ENCODE results near the gene COMP. TPM values are rescaled to one million over a fixed set of nuclear protein-coding genes. Genes with fewer than 3 reads are reported as not detected.

The COMP gene
- total RNA-seq, 4 donors from 2014 or later, result 0.33 to 0.83 (median 0.62) TPM

DNA sequence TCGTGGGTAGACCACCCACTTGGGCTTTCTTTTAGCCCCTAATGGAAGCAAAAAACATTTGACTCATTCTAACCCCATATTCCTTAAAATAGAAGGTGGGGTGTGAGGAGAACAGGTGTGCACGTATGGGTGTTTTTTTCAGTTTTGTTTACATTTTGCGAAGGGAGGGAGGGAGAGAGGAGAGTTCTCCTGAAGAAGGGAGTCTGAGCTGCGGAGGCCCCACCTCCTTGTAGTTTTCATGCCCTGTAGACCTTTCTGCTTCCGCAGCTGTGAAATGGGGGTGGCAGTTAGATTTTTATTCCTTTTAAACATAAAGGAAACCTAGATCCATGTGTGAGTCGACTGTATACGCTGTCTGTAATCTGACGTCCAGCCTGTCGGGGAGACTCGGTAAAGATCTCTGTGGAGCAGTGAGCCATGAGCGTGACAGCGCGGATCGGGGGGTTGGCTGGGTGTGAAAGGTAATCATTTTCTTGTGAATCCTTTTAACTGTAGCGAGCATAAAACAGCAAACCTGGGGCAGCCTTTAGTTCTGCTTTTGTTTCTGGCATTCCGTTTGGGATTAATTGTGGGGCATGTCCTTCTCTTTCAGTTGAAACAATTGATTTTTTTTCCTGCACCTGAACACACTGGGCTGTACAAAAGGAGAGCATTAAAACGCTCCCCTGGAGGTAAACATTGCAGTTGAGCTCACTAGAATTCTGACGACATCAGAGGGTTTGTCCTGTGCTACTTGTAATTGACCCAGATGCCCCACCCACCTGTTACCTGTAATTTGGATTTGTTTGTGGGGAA, 42.9 kb upstream of the COMP start:
- Histone ChIP-seq H3K27me3 (no peaks in the 10 kb centered on the region), H3K27ac (replicated peaks in 1 of 4) (peak overlapping the region in 3 of 4 donors; percentile 7 to 89 (median 85)), H3K36me3 (peaks cover 0 to 28% (median 5%) of the 10 kb centered on the region in 4 donors), H3K4me1 (peaks cover 56 to 74% (median 67%) of the 10 kb centered on the region in 4 donors), H3K9me3 (no peaks in the 10 kb centered on the region), H3K4me3 (peak overlapping the region; percentile 69 to 99 (median 86))
- 29% methylated on average over 18 of the region's 18 CpGs for WGBS
- intact Hi-C loops (cut with DNase I), result loop anchor here (5.0 kb wide), 1 partner anchor 247 kb away; the partner anchor contains the start of gene REX1BD
- DNase-seq (ENCODE audit: extremely low spot score), result no peak
- TF ChIP-seq POLR2A (IDR thresholded peaks at IDR 0.05; ENCODE audit: low read depth) (no peak), CTCF (IDR thresholded peaks at IDR 0.05) (no peak), POLR2AphosphoS5 (IDR thresholded peaks at IDR 0.05) (no peak), EP300 (IDR thresholded peaks at IDR 0.05) (no peak)

DNA sequence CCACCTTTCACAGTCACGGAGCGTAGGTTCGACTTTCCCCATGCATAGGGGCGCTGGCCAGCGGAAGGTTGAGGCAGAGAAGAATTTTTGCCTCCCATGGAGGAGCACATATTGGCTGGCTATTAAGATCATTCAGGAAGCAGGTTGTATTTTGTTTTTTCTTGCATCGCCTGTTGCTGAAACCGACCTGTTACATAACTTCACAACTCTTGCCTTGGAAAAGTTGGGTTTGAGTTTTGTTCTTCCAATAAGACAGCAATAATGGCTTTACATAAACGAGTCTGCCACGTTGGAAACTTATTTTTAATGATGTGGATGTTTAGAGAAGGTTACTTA, 42.0 kb upstream of the COMP start:
- peak overlapping the region; percentile 69 to 99 (median 86) for H3K4me3 ChIP-seq
- no peaks in the 10 kb centered on the region for H3K9me3 ChIP-seq
- WGBS, result 1% methylated on average over 9 of the region's 9 CpGs
- H3K27ac ChIP-seq (replicated peaks in 1 of 4), result peak overlapping the region; percentile 85 to 91 (median 90)
- no peak for DNase-seq (ENCODE audit: extremely low spot score)
- no peaks in the 10 kb centered on the region for H3K27me3 ChIP-seq
- peaks cover 0 to 24% (median 5%) of the 10 kb centered on the region in 4 donors for H3K36me3 ChIP-seq
- intact Hi-C loops (cut with DNase I), result loop anchor here (5.0 kb wide), 1 partner anchor 246 kb away; the partner anchor contains the start of gene REX1BD
- no peak for TF ChIP-seq POLR2A (IDR thresholded peaks at IDR 0.05; ENCODE audit: low read depth)
- no peak for TF ChIP-seq CTCF (IDR thresholded peaks at IDR 0.05)
- TF ChIP-seq POLR2AphosphoS5 (IDR thresholded peaks at IDR 0.05), result no peak
- no peak for TF ChIP-seq EP300 (IDR thresholded peaks at IDR 0.05)
- H3K4me1 ChIP-seq, result peaks cover 46 to 64% (median 58%) of the 10 kb centered on the region in 4 donors

DNA sequence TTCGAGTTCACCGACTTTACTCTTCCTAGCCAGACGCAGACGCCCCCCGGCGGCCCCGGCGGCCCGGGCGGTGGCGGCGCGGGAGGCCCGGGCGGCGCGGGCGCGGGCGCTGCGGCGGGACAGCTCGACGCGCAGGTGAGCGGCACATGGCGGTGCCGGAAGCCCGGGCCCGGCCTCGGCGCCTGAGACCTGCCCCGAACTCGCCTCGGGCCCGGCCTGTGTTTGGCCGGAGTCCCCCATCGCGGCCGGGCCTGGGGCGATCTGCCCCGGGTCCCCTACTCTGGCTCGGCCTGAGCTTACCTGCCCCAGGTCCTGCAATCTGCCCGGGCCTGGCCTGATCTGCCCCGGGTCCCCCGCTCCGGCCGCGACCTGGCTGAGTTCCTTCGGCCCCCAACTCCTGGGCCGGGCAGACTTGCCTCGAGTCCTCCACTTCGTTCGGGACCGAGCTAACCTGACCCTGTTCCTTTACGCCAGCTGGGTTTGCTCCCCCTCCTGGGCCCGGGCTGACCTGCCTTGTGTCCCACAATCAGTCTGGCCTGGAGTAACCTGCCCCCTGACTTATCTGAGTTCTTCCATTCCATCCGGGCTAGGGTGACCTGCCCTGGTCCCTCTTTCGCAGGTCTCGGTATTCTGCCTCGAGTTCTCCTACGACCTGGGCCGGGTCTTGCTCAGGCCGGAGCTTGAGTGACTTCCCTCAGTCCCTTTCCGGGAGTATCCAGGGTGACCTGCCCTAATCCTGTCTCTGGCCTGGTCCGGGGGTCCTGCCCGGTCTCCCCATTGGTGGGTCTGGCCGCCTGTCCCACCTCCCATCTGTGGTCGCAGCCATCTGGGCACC, 41.4 kb upstream of the COMP start:
- H3K27ac ChIP-seq (replicated peaks in 1 of 4), result peak overlapping the region; percentile 85 to 91 (median 90)
- intact Hi-C loops (cut with DNase I), result loop anchor here (5.0 kb wide), 1 partner anchor 245 kb away; the partner anchor contains the start of gene REX1BD
- H3K4me3 ChIP-seq, result peak overlapping the region; percentile 69 to 99 (median 86)
- peaks cover 44 to 59% (median 52%) of the 10 kb centered on the region in 4 donors for H3K4me1 ChIP-seq
- H3K27me3 ChIP-seq, result no peaks in the 10 kb centered on the region
- 0% methylated on average over 10 of the region's 69 CpGs for WGBS
- TF ChIP-seq CTCF (IDR thresholded peaks at IDR 0.05), result peak in 1 of 3 experiments; percentile 14
- TF ChIP-seq POLR2AphosphoS5 (IDR thresholded peaks at IDR 0.05), result no peak
- peaks cover 0 to 20% (median 2%) of the 10 kb centered on the region in 4 donors for H3K36me3 ChIP-seq
- DNase-seq (ENCODE audit: extremely low spot score), result no peak
- H3K9me3 ChIP-seq, result peaks cover 0 to 2% (median 0%) of the 10 kb centered on the region in 4 donors

DNA sequence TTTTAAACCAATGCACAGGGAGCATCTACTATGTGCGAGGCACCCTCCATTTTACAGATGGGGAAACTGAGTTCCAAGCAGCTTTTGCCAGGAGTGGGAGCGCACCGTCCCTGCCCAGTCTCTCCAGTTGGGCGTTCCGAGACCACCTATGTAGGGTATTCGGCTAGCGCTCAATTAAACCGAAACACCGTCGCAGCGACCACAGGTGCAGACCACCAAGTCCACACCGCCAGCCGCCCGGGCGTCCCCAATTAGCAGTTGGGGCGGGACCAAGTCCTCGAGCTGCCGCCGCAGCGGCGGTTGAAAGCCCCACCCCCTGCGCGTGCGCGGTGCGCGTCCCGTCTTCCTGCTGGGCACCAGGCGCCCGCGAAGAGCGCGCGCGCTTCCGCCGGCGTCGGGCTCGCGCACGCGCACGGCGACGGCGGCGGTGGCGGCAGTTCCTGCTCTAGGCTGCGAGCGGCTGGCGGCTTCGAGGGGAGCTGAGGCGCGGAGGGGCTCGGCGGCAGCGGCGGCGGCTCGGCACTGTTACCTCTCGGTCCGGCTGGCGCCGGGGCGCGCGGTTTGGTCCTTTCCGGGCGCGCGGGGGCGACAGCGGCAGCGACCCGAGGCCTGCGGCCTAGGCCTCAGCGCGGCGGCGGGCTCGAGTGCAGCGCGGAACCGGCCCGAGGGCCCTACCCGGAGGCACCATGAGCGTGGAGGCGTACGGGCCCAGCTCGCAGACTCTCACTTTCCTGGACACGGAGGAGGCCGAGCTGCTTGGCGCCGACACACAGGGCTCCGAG, 40.6 kb upstream of the COMP start, which contains the start of gene UPF1:
Gene UPF1, plus strand, starts transcription at position 436 of the 782 bp plus-strand sequence. Its CDS starts 251 bp downstream, at position 687.
- peak; percentile 96 for DNase-seq (ENCODE audit: extremely low spot score)
- H3K9me3 ChIP-seq, result peaks cover 0 to 10% (median 7%) of the 10 kb centered on the region in 4 donors
- H3K4me1 ChIP-seq, result peaks cover 40 to 51% (median 44%) of the 10 kb centered on the region in 4 donors
- peak within 1 kb of the TSS; percentile 85 to 91 (median 90) for H3K27ac ChIP-seq (replicated peaks in 1 of 4)
- peaks cover 0 to 16% (median 0%) of the 10 kb centered on the region in 4 donors for H3K36me3 ChIP-seq
- peak within 1 kb of the TSS; percentile 69 to 99 (median 86) for H3K4me3 ChIP-seq
- peak; percentile 69 to 80 for TF ChIP-seq POLR2AphosphoS5 (IDR thresholded peaks at IDR 0.05)
- no peak for TF ChIP-seq EP300 (IDR thresholded peaks at IDR 0.05)
- TF ChIP-seq POLR2A (IDR thresholded peaks at IDR 0.05; ENCODE audit: low read depth), result peak; percentile 23
- peak in 2 of 3 experiments; percentile 25 to 32 for TF ChIP-seq CTCF (IDR thresholded peaks at IDR 0.05)
- 0% methylated on average over 24 of the region's 96 CpGs for WGBS
- H3K27me3 ChIP-seq, result no peaks in the 10 kb centered on the region
- intact Hi-C loops (cut with DNase I), result loop anchor here (5.0 kb wide), 1 partner anchor 244 kb away; the partner anchor contains the start of gene REX1BD

Measured in esophagus muscularis mucosa (tissue), 4 donors.